PC-9 (cell line): ENCODE measurements around the gene RAP1B. TPM values are rescaled to one million over a fixed set of nuclear protein-coding genes. Genes with fewer than 3 reads are reported as not detected.

Source experiments
- BruUV-seq: library from RNA; stranded (reverse); fragments of 400-500 nt; replicated peaks from 2 replicates; lab custom pipeline; 2021; lab: Mats Ljungman, UMichigan
- CTCF ChIA-PET: fragments of 300-600 bp; sonication (Branson Sonifier 250); formaldehyde crosslinking; loops from one replicate; lab custom pipeline; 2022; ENCODE audit warnings: antibody characterized with exemption; lab: Charles Lee
- POLR2A ChIA-PET: fragments of 300-600 bp; sonication (Branson Sonifier 250); formaldehyde crosslinking; loops from one replicate; lab custom pipeline; 2022; ENCODE audit warnings: antibody characterized with exemption; ENCODE audit not compliant: unreplicated experiment; lab: Charles Lee
- DNase-seq, 2 experiments: peaks; one replicate each; pipeline versions ENCODE4 v3.0.0 to v3.0.0-alpha.2; 2015 to 2022; ENCODE audit warnings: mixed read lengths in 1 of 2
- H2AFZ ChIP-seq: fragments of 200-600 bp; sonication (generic); 2 replicates; pipeline ENCODE4 v1.8.1; 2017; ENCODE audit warnings: antibody characterized with exemption
- H3F3A ChIP-seq: fragments of 200-600 bp; sonication (generic); 2 replicates; pipeline ENCODE4 v1.8.1; 2017; ENCODE audit warnings: antibody characterized with exemption, mild to moderate bottlenecking, low read depth; ENCODE audit not compliant: insufficient read depth
- H3K27ac ChIP-seq: fragments of 200-600 bp; sonication (generic); 2 replicates; pipeline ENCODE4 v1.6.1; 2016; ENCODE audit warnings: mixed run types
- H3K27me3 ChIP-seq: fragments of 200-600 bp; sonication (generic); 2 replicates; pipeline ENCODE4 v1.6.1; 2016; ENCODE audit warnings: low read depth, mixed run types; ENCODE audit not compliant: insufficient read depth
- H3K36me3 ChIP-seq: fragments of 200-600 bp; sonication (generic); 2 replicates; pipeline ENCODE4 v1.6.1; 2016; ENCODE audit warnings: low read depth, mixed run types
- H3K4me1 ChIP-seq: fragments of 200-600 bp; sonication (generic); replicated peaks from 2 replicates; pipeline ENCODE4 v1.6.1; 2016; ENCODE audit warnings: mixed run types; ENCODE audit not compliant: insufficient read depth
- H3K4me2 ChIP-seq: fragments of 200-600 bp; sonication (generic); 2 replicates; pipeline ENCODE4 v1.6.1; 2017; ENCODE audit warnings: mixed run types
- H3K4me3 ChIP-seq: fragments of 200-600 bp; sonication (generic); 2 replicates; pipeline ENCODE4 v1.6.1; 2016; ENCODE audit warnings: mixed run types
- H3K79me2 ChIP-seq: fragments of 200-600 bp; sonication (generic); 2 replicates; pipeline ENCODE4 v1.6.1; 2017; ENCODE audit warnings: low read depth, mixed run types
- H3K9me2 ChIP-seq: fragments of 200-600 bp; sonication (generic); 2 replicates; pipeline ENCODE4 v1.8.1; 2017; ENCODE audit warnings: mild to moderate bottlenecking; ENCODE audit not compliant: insufficient read depth
- H3K9me3 ChIP-seq: fragments of 200-600 bp; sonication (generic); 2 replicates; pipeline ENCODE4 v1.8.1; 2016; ENCODE audit warnings: low read depth; ENCODE audit not compliant: insufficient read depth
- H4K20me1 ChIP-seq: fragments of 200-600 bp; sonication (generic); 2 replicates; pipeline ENCODE4 v1.8.1; 2017; ENCODE audit not compliant: insufficient read depth
- EZH2 ChIP-seq: fragments of 200-600 bp; sonication (generic); IDR thresholded peaks from 2 replicates; pipeline ENCODE4 v1.8.0; 2017; ENCODE audit warnings: antibody characterized with exemption, low read depth
- intact Hi-C: fragments of 100-400 bp; cut with micrococcal nuclease; formaldehyde crosslinking; loops from one replicate; pipeline ENCODE4 v1.10.0; 2022; ENCODE audit not compliant: unreplicated experiment
- total RNA-seq: library from RNA; stranded (reverse); gene quantifications from 2 replicates; pipeline ENCODE4 v1.2.3, GENCODE V29; 2021
- TF ChIP-seq, protein P1 (sequence below): fragments of 200-600 bp; sonication (generic); conservative IDR thresholded peaks from 2 replicates; pipeline ENCODE4 v1.6.1; 2017; ENCODE audit warnings: mixed run types, antibody characterized with exemption, mild to moderate bottlenecking, moderate library complexity

The RAP1B gene
- total RNA-seq, 1 experiment from 2014 or later: 89.7 TPM

DNA sequence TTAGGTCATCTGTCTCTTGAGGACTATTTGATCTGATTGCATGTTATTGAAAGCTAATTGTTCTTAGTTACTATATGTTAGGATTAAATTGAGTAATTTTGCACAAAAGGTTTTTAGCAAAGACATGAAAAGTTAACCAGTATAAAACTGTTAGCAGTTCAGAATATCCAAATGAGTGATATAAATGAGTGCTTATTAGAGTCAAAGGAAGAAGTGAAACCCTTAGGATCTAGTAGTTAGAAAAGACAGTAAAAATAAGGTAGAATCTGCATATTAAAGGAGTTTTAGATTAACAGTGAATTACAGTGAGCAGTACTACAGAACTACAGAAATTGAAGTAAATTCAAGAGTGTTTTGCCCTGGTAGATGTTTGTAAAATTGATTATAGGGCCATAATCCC, 12.4 kb downstream of the RAP1B start:
- Histone ChIP-seq H3K36me3 (0 out of 2 replicates have a peak, but pooled peaks cover 10% of the 10 kb centered on the region), H3K79me2 (peaks cover 95% of the 10 kb centered on the region), H3K4me3 (no peak overlapping the region), H3K27me3 (no peaks in the 10 kb centered on the region), H3K4me1 (no peaks in the 10 kb centered on the region), H3K4me2 (no peak overlapping the region), H4K20me1 (peaks cover 48% of the 10 kb centered on the region), H3K9me3 (no peaks in the 10 kb centered on the region), H2AFZ (no peak overlapping the region), H3F3A (peaks cover 6% of the 10 kb centered on the region; the same call in 1 of the 2 replicates), H3K27ac (no peak overlapping the region), H3K9me2 (no peaks in the 10 kb centered on the region; the same call in 1 of the 2 replicates)
- TF ChIP-seq, protein P1, sequence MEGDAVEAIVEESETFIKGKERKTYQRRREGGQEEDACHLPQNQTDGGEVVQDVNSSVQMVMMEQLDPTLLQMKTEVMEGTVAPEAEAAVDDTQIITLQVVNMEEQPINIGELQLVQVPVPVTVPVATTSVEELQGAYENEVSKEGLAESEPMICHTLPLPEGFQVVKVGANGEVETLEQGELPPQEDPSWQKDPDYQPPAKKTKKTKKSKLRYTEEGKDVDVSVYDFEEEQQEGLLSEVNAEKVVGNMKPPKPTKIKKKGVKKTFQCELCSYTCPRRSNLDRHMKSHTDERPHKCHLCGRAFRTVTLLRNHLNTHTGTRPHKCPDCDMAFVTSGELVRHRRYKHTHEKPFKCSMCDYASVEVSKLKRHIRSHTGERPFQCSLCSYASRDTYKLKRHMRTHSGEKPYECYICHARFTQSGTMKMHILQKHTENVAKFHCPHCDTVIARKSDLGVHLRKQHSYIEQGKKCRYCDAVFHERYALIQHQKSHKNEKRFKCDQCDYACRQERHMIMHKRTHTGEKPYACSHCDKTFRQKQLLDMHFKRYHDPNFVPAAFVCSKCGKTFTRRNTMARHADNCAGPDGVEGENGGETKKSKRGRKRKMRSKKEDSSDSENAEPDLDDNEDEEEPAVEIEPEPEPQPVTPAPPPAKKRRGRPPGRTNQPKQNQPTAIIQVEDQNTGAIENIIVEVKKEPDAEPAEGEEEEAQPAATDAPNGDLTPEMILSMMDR: no peak
- no peak for TF ChIP-seq EZH2
- CTCF ChIA-PET: no interaction called here
- POLR2A ChIA-PET: no interaction called here
- no TSS peak for BruUV-seq
- DNase-seq: no peak
- intact Hi-C loops: no loop called here

DNA sequence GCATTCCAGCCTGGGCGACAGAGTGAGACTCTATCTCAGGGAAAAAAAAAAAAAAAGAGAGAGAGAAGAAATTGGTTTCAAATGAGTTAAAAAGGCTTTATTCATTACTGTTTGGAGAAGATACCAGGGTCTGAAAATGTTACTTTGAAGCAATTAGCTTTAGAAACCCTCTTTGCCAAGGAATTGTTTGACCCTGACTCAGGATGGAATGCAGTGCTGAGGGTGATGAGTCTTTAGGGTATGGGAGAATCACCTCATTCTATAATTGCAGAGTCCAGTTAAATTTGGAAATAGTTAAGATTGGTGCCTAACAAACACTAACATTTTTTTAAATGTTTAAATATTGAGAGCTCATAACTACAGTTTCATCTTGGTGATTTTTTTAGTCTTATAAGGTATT, 13.3 kb downstream of the RAP1B start:
- H3K36me3 ChIP-seq: 0 out of 2 replicates have a peak, but pooled peaks cover 14% of the 10 kb centered on the region
- no TSS peak for BruUV-seq
- no peak overlapping the region for H3K4me3 ChIP-seq
- H3K27ac ChIP-seq: no peak overlapping the region
- H3K79me2 ChIP-seq: peaks cover 95% of the 10 kb centered on the region
- no peaks in the 10 kb centered on the region for H3K4me1 ChIP-seq
- H3K9me2 ChIP-seq: no peaks in the 10 kb centered on the region; the same call in 1 of the 2 replicates
- no peaks in the 10 kb centered on the region for H3K27me3 ChIP-seq
- H3F3A ChIP-seq: peaks cover 6% of the 10 kb centered on the region; the same call in 1 of the 2 replicates
- DNase-seq: no peak
- POLR2A ChIA-PET: no interaction called here
- intact Hi-C loops: no loop called here
- H3K4me2 ChIP-seq: no peak overlapping the region
- H2AFZ ChIP-seq: no peak overlapping the region
- TF ChIP-seq, protein P1: no peak
- no peak for TF ChIP-seq EZH2
- H3K9me3 ChIP-seq: no peaks in the 10 kb centered on the region
- peaks cover 44% of the 10 kb centered on the region for H4K20me1 ChIP-seq
- CTCF ChIA-PET: no interaction called here

DNA sequence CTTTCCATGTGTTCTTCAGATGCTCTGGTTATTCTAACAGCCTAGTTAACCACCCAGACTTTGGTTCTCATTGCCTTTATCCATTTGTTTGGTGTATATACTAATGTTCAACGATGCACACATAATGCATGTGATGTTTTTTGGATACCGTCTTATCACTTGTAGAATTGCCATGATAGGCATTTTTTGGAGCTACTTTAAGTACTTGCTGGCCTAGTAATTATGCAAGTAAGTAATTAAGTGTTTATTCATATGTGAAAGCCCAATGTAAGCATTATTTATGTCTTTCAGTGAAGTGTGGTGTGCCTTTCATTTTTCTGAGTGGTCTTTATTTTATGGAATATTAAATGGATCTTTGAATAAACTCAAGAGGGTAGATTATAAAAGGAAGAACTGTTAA, 14.2 kb downstream of the RAP1B start:
- 0 out of 2 replicates have a peak, but pooled peaks cover 3% of the 10 kb centered on the region for H3K4me1 ChIP-seq
- ChIA-PET POLR2A (no interaction called here), CTCF (no interaction called here)
- no peak overlapping the region for H3K4me2 ChIP-seq
- H3F3A ChIP-seq: peaks cover 6% of the 10 kb centered on the region; the same call in 1 of the 2 replicates
- no peaks in the 10 kb centered on the region for H3K9me2 ChIP-seq
- no peak overlapping the region for H3K4me3 ChIP-seq
- intact Hi-C loops: no loop called here
- no peaks in the 10 kb centered on the region for H3K27me3 ChIP-seq
- no peak overlapping the region for H3K27ac ChIP-seq
- no peak for TF ChIP-seq EZH2
- TF ChIP-seq, protein P1: no peak
- BruUV-seq: no TSS peak
- peaks cover 43% of the 10 kb centered on the region for H4K20me1 ChIP-seq
- H2AFZ ChIP-seq: no peak overlapping the region
- 0 out of 2 replicates have a peak, but pooled peaks cover 16% of the 10 kb centered on the region for H3K36me3 ChIP-seq
- H3K79me2 ChIP-seq: peaks cover 90% of the 10 kb centered on the region
- H3K9me3 ChIP-seq: no peaks in the 10 kb centered on the region
- DNase-seq: no peak
